ENCODE measurements around the gene ST3GAL3.

Gene ST3GAL3

GRCh38 chr1:43850591-43851233 is 143.4 kb downstream of the ST3GAL3 start:
- Mint-ChIP-seq H3K36me3 (ENCODE audit: insufficient read depth) (no peaks in the 10 kb centered on the region), H3K27me3 (no peaks in the 10 kb centered on the region), H3K4me3 (no peak overlapping the region), H3K27ac (no peak overlapping the region), H3K9me3 (no peaks in the 10 kb centered on the region), H3K4me1 (ENCODE audit: low read depth in 2 of 2) (peaks cover 20 to 31% of the 10 kb centered on the region in 2 donors)
- ATAC-seq (replicated peaks): no peak
- no peak for DNase-seq

- ATAC-seq (replicated peaks): no peak
- Mint-ChIP-seq H3K27ac (peak overlapping the region; percentile 4 to 14), H3K36me3 (ENCODE audit: insufficient read depth) (no peaks in the 10 kb centered on the region), H3K4me3 (no peak overlapping the region), H3K9me3 (no peaks in the 10 kb centered on the region), H3K4me1 (ENCODE audit: low read depth in 2 of 2) (peaks cover 20 to 31% of the 10 kb centered on the region in 2 donors), H3K27me3 (no peaks in the 10 kb centered on the region)
- DNase-seq: no peak
Measured at GRCh38 chr1:43851561-43852338, 144.4 kb downstream of the ST3GAL3 start.

GRCh38 chr1:43853161-43853921 is 146.0 kb downstream of the ST3GAL3 start:
- DNase-seq (peak; percentile 63 to 69 (median 67)), ATAC-seq (replicated peaks) (peak; percentile 89)
- H3K27ac Mint-ChIP-seq: peak overlapping the region; percentile 0 to 14
- no peaks in the 10 kb centered on the region for H3K9me3 Mint-ChIP-seq
- H3K36me3 Mint-ChIP-seq (ENCODE audit: insufficient read depth): no peaks in the 10 kb centered on the region
- H3K4me3 Mint-ChIP-seq: peak overlapping the region; percentile 17 to 39
- peaks cover 21 to 31% of the 10 kb centered on the region in 2 donors for H3K4me1 Mint-ChIP-seq (ENCODE audit: low read depth in 2 of 2)
- H3K27me3 Mint-ChIP-seq: no peaks in the 10 kb centered on the region

- ATAC-seq (replicated peaks) (no peak), DNase-seq (no peak)
- Mint-ChIP-seq H3K27ac (peak overlapping the region in 1 of 2 donors; percentile 14), H3K4me1 (ENCODE audit: low read depth in 2 of 2) (peaks cover 21 to 31% of the 10 kb centered on the region in 2 donors), H3K36me3 (ENCODE audit: insufficient read depth) (no peaks in the 10 kb centered on the region), H3K27me3 (no peaks in the 10 kb centered on the region), H3K9me3 (no peaks in the 10 kb centered on the region), H3K4me3 (peak overlapping the region in 1 of 2 donors; percentile 39)
Measured at GRCh38 chr1:43854473-43854872, 147.1 kb downstream of the ST3GAL3 start.

- DNase-seq: no peak
- H3K4me1 Mint-ChIP-seq (ENCODE audit: low read depth in 2 of 2): peaks cover 21 to 27% of the 10 kb centered on the region in 2 donors
- H3K9me3 Mint-ChIP-seq: no peaks in the 10 kb centered on the region
- H3K4me3 Mint-ChIP-seq: no peak overlapping the region
- no peak for ATAC-seq (replicated peaks)
- no peaks in the 10 kb centered on the region for H3K27me3 Mint-ChIP-seq
- H3K36me3 Mint-ChIP-seq (ENCODE audit: insufficient read depth): no peaks in the 10 kb centered on the region
- peak overlapping the region in 1 of 2 donors; percentile 7 for H3K27ac Mint-ChIP-seq
Measured at GRCh38 chr1:43856188-43856587, 148.9 kb downstream of the ST3GAL3 start.

GRCh38 chr1:43857163-43857562 is 149.8 kb downstream of the ST3GAL3 start:
- no peak for DNase-seq
- no peak for ATAC-seq (replicated peaks)
- Mint-ChIP-seq H3K36me3 (ENCODE audit: insufficient read depth) (no peaks in the 10 kb centered on the region), H3K9me3 (no peaks in the 10 kb centered on the region), H3K4me1 (ENCODE audit: low read depth in 2 of 2) (peaks cover 17 to 23% of the 10 kb centered on the region in 2 donors), H3K27me3 (no peaks in the 10 kb centered on the region), H3K4me3 (no peak overlapping the region), H3K27ac (peak overlapping the region in 1 of 2 donors; percentile 7)

GRCh38 chr1:43858324-43858723 is 151.0 kb downstream of the ST3GAL3 start:
- Mint-ChIP-seq H3K9me3 (no peaks in the 10 kb centered on the region), H3K27me3 (no peaks in the 10 kb centered on the region), H3K4me1 (ENCODE audit: low read depth in 2 of 2) (peaks cover 14 to 18% of the 10 kb centered on the region in 2 donors), H3K4me3 (no peak overlapping the region), H3K27ac (no peak overlapping the region), H3K36me3 (ENCODE audit: insufficient read depth) (no peaks in the 10 kb centered on the region)
- no peak for DNase-seq
- ATAC-seq (replicated peaks): no peak

GRCh38 chr1:43861337-43861736 is 154.0 kb downstream of the ST3GAL3 start:
- Mint-ChIP-seq H3K36me3 (ENCODE audit: insufficient read depth) (peaks cover 3% of the 10 kb centered on the region), H3K27ac (no peak overlapping the region), H3K4me3 (no peak overlapping the region), H3K9me3 (no peaks in the 10 kb centered on the region), H3K27me3 (no peaks in the 10 kb centered on the region), H3K4me1 (ENCODE audit: low read depth in 2 of 2) (peaks cover 0 to 1% of the 10 kb centered on the region in 2 donors)
- no peak for DNase-seq
- no peak for ATAC-seq (replicated peaks)

GRCh38 chr1:43861988-43862735 is 154.8 kb downstream of the ST3GAL3 start:
- Mint-ChIP-seq H3K27me3 (no peaks in the 10 kb centered on the region), H3K27ac (no peak overlapping the region), H3K36me3 (ENCODE audit: insufficient read depth) (peaks cover 3% of the 10 kb centered on the region), H3K9me3 (no peaks in the 10 kb centered on the region), H3K4me1 (ENCODE audit: low read depth in 2 of 2) (peaks cover 0 to 1% of the 10 kb centered on the region in 2 donors), H3K4me3 (no peak overlapping the region)
- no peak for DNase-seq
- ATAC-seq (replicated peaks): no peak

- Mint-ChIP-seq H3K4me3 (no peak overlapping the region), H3K27me3 (no peaks in the 10 kb centered on the region), H3K27ac (peak overlapping the region in 1 of 2 donors; percentile 19), H3K36me3 (ENCODE audit: insufficient read depth) (peaks cover 3% of the 10 kb centered on the region), H3K4me1 (ENCODE audit: low read depth in 2 of 2) (no peaks in the 10 kb centered on the region), H3K9me3 (no peaks in the 10 kb centered on the region)
- no peak for DNase-seq
- ATAC-seq (replicated peaks): no peak
Measured at GRCh38 chr1:43864111-43865045, 157.0 kb downstream of the ST3GAL3 start.

GRCh38 chr1:43866201-43866600 is 158.9 kb downstream of the ST3GAL3 start:
- Mint-ChIP-seq H3K36me3 (ENCODE audit: insufficient read depth) (peaks cover 3% of the 10 kb centered on the region), H3K27me3 (no peaks in the 10 kb centered on the region), H3K4me1 (ENCODE audit: low read depth in 2 of 2) (no peaks in the 10 kb centered on the region), H3K9me3 (no peaks in the 10 kb centered on the region), H3K4me3 (no peak overlapping the region), H3K27ac (peak overlapping the region in 1 of 2 donors; percentile 76)
- DNase-seq (no peak), ATAC-seq (replicated peaks) (no peak)

- ATAC-seq (replicated peaks): no peak
- DNase-seq: no peak
Measured at GRCh38 chr1:43867976-43868740, 160.8 kb downstream of the ST3GAL3 start.

More at GRCh38 chr1:43867976-43868740, 160.8 kb downstream of the ST3GAL3 start:
- Mint-ChIP-seq H3K4me1 (ENCODE audit: low read depth in 2 of 2) (no peaks in the 10 kb centered on the region), H3K4me3 (no peak overlapping the region), H3K9me3 (no peaks in the 10 kb centered on the region), H3K27me3 (no peaks in the 10 kb centered on the region), H3K27ac (no peak overlapping the region), H3K36me3 (ENCODE audit: insufficient read depth) (peaks cover 3% of the 10 kb centered on the region)
